Measurements from ENCODE around the gene SEPTIN1.

Gene SEPTIN1, protein sequence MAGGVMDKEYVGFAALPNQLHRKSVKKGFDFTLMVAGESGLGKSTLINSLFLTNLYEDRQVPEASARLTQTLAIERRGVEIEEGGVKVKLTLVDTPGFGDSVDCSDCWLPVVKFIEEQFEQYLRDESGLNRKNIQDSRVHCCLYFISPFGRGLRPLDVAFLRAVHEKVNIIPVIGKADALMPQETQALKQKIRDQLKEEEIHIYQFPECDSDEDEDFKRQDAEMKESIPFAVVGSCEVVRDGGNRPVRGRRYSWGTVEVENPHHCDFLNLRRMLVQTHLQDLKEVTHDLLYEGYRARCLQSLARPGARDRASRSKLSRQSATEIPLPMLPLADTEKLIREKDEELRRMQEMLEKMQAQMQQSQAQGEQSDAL

GRCh38 chr16:30382111-30382881, at the start of gene SEPTIN1:
Gene SEPTIN1, minus strand, starts transcription at chr16:30382561. Its CDS starts 19 bp downstream, at chr16:30382542.
- H3K27ac ChIP-seq: peak within 1 kb of the TSS in 16 of 21 experiments; percentile 13 to 88 (median 63)
- peak within 1 kb of the TSS; percentile 13 to 36 (median 30) for H3K4me3 ChIP-seq

DNA sequence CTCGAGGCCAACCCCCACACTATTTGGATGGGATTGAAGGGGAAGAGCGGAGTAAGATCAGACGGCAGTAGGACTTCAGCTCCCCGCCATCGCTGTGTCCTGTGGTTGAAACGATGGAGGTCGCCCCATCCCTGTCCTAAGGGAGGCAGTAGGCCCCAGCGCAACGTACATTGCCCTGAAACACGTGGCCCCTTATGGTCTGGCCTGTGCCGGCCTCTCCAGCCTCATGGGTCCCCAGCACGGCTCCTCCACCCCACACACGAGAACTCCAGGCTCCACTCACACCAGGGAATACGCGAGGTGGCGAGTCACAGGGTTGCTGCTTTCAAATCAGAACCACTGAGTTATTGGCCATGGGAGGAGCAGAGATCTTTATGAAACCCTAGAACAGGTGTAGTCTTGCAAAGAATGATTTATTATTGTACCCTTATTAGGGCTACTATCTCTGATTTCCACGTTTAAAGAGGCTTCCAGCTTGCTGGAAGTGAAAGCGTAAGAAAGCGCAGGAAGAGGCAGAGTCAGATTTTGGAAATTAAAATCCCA, 48.1 kb upstream of the SEPTIN1 start:
- Histone ChIP-seq H3K4me3 (peak overlapping the region in 6 of 7 experiments; percentile 58 to 91 (median 74)), H3K27ac (peak overlapping the region in 14 of 21 experiments; percentile 23 to 81 (median 70))

DNA sequence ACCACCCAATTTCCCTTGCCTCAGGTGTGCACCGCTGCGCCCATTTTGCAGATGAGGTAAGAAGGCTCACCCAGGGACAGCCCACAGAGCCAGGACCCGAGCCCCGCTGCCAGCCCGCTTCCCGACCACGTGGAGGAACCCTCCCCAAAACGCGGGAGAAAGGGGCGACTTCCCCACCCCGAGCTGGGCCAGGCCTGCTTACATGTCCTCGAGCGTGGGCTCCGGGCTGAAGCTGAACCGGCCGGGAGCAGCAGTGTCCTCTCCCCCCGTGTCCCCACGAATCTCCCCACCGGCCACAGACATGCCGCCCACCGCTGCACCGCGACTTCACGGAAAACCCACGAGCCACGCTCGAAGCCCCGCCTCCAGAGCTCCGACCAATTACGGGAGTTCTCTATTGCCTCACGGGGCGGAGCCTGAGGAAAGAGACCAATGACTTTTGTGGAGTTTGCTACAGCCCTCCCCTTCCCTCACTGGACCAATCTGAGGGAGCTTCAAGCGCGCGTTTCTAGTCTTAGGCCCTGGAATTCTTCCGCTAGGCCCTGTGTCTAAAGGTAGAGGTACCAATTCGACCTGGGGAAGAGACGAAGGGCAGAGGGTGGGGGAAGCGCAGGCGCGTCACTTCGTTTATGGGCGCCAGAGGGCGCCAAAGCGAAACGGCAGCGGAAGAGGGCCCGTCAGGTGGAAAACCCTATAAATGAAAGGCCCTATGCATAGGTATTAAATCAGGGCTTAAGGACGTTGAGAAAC, 47.5 kb upstream of the SEPTIN1 start, which contains the start of gene DCTPP1:
TSS of gene DCTPP1 (minus strand) at position 353 of the 750 bp plus-strand sequence. CDS start at position 303, 50 bp downstream.
- Histone ChIP-seq H3K4me3 (peak within 1 kb of the TSS; percentile 58 to 91 (median 72)), H3K27ac (peak within 1 kb of the TSS in 19 of 21 experiments; percentile 26 to 81 (median 71))

DNA sequence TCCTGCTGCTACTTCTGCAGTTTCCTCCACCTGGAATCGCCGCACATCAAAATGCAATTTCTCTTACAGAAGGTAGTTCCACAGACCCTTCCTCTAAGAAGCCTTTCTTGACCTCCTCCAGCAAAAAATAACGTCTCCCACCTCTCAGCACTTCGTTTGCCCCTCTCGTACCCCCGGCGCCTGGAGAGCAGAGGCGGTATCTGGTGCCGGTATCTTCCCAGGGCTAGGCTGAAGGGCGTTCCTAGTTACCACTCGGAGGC, 47.0 kb upstream of the SEPTIN1 start:
- H3K27ac ChIP-seq: peak overlapping the region in 19 of 21 experiments; percentile 26 to 81 (median 69)
- peak overlapping the region; percentile 58 to 91 (median 72) for H3K4me3 ChIP-seq

- Histone ChIP-seq H3K27ac (no peak overlapping the region), H3K4me3 (no peak overlapping the region)
Observed at GRCh38 chr16:30428055-30428454, 45.7 kb upstream of the SEPTIN1 start.

GRCh38 chr16:30421010-30421409, 38.6 kb upstream of the SEPTIN1 start:
- Histone ChIP-seq H3K27ac (no peak overlapping the region), H3K4me3 (no peak overlapping the region)

DNA sequence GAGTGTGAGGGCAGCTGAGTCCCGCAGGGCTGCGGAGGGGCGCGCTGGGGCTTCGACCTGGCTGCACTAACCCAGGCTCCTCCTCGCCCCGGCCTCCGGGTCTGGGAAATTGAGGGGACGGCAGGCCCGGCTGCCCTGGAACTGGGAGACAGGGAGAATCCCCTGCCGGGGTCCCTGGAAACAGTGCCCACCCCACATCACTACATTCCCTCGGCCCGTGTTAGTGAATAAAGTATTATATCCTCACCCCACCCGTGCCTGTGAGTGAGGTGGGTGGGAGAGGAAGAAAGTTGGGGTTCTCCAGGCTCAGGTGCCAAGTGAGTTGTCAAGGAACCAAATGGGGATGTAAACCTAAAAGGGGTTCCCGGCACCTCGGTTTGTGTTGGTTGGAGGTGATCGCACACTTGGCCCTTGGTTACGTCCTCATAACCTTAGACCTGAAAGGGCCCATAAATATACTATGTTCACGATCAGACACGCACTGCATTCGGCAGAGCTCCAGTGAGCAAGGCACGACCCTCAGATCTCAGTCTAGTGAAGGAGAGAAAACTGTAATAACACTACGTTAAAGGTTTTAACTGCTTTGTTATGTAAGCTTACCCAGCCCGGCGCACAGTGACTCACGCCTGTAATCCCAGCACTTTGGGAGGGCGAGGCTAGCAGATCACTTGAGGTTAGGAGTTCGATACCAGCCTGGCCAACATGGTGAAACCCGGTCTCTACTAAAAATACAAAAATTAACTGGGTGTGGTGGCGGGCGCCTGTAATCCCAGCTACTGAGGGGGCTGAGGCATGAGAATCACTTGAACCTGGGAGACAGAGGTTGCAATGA, 36.2 kb upstream of the SEPTIN1 start:
- Histone ChIP-seq H3K4me3 (peak overlapping the region; percentile 33 to 73 (median 57)), H3K27ac (peak overlapping the region in 20 of 21 experiments; percentile 14 to 91 (median 80))

- Histone ChIP-seq H3K4me3 (peak overlapping the region; percentile 33 to 73 (median 57)), H3K27ac (peak overlapping the region in 20 of 21 experiments; percentile 40 to 91 (median 80))
Observed at GRCh38 chr16:30417529-30418349, 35.4 kb upstream of the SEPTIN1 start.

DNA sequence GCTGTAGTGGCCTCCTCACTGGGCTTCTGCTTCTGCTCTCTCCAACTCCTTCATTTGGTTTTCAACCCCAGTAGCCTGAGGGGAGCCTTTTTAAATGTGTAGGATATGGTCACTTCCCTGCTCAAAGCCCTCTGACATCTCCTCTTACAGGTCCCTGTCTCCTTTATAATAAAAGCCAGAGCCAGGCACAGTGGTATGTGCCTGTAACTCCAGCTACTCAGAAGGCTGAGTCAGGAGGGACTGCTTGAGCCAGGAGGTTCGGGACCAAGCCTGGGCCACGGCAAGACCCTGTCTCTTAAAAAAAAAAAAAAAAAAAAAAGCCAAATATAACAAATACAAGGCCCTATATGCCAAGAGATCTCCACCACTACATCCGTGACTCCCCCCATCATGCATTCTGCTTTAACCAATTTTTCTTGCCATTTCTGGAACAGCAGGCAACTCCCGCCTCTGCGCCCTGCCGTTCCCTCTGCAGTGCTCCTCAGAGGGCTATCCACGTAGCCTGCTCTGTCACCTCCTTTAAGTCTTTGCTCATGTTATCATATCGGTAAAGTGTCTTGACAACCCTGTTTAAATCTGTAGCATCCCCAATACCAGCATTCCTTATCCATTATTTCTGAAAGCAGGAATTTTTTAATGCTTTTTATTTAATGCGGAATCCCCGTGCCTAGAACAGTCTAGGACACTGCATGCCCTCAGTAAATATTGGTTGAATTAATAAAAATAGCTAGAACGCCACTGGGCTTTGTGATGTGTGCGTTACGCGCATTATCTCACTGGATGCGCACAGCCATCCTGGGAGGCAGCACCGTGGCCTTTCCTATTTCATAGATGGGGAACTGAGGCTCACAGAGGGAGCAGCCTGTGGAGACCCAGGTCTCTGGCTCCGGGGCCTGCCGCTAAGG, 34.5 kb upstream of the SEPTIN1 start:
- H3K4me3 ChIP-seq: peak overlapping the region; percentile 33 to 73 (median 57)
- peak overlapping the region in 17 of 21 experiments; percentile 40 to 91 (median 80) for H3K27ac ChIP-seq

- Histone ChIP-seq H3K27ac (no peak overlapping the region), H3K4me3 (no peak overlapping the region)
Observed at GRCh38 chr16:30416047-30416603, 33.8 kb upstream of the SEPTIN1 start.

DNA sequence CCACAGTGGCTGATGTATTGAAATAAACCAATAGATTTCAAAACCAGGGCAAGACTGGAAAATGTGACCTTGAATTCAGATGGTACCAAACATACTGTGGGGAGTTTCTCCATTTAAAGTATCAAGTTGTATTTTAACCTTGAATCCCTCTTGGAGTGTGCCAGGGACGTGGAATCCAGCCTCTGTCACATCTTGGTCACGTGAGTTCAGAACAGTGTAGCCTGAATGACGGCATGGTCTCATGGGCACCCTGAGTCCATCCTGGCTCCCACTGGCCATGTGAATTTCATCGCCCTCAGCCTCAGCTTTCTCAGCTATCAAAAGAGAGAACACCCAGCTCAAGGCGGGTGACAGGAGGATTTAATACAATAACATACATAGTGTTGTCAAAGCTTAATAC, 31.8 kb upstream of the SEPTIN1 start:
- H3K4me3 ChIP-seq: no peak overlapping the region
- H3K27ac ChIP-seq: no peak overlapping the region

- Histone ChIP-seq H3K27ac (no peak overlapping the region), H3K4me3 (no peak overlapping the region)
Observed at GRCh38 chr16:30413112-30413806, 30.9 kb upstream of the SEPTIN1 start.

GRCh38 chr16:30409125-30410060, 27.0 kb upstream of the SEPTIN1 start:
- no peak overlapping the region for H3K4me3 ChIP-seq
- H3K27ac ChIP-seq: peak overlapping the region in 2 of 21 experiments; percentile 43 to 48

GRCh38 chr16:30407804-30408534, 25.6 kb upstream of the SEPTIN1 start:
- H3K4me3 ChIP-seq: peak overlapping the region; percentile 50 to 76 (median 68)
- peak overlapping the region; percentile 9 to 90 (median 79) for H3K27ac ChIP-seq
